Stimulated activated CD8-positive, alpha-beta memory T cell treated with anti-CD3 and anti-CD28 coated beads, Interleukin-4, amount 100 ng/mL, for 24 hours (primary cell): ENCODE data around the gene ATP7B.
"Not testable (repeated sequence)": the region's sequence is repeated elsewhere in the genome, so short reads cannot be mapped to it uniquely, and the experiment has no call there.

Experiments used
- DNase-seq: peaks from one replicate; pipeline ENCODE4 v3.0.0-alpha.2; 2020; ENCODE audit warnings: low read depth

Gene ATP7B

GRCh38 chr13:52006523-52007245 is 4.6 kb downstream of the ATP7B start:
- no peak for DNase-seq

- DNase-seq = no peak
These were observed 5.3 kb downstream of the ATP7B start for GRCh38 chr13:52005841-52006522.

GRCh38 chr13:52004511-52005170 is 6.6 kb downstream of the ATP7B start:
- DNase-seq = no peak

GRCh38 chr13:52003541-52003940 is 7.7 kb downstream of the ATP7B start:
- DNase-seq = no peak

GRCh38 chr13:52002361-52002760 is 8.9 kb downstream of the ATP7B start:
- no peak for DNase-seq

GRCh38 chr13:52001120-52001731 is 10.0 kb downstream of the ATP7B start:
- DNase-seq = no peak

- no peak for DNase-seq
These were observed 11.3 kb downstream of the ATP7B start for GRCh38 chr13:51999921-52000320.

GRCh38 chr13:51999510-51999911 is 11.7 kb downstream of the ATP7B start:
- DNase-seq = no peak

- DNase-seq = no peak
These were observed 12.3 kb downstream of the ATP7B start for GRCh38 chr13:51998723-51999509.

GRCh38 chr13:51997641-51998330 is 13.5 kb downstream of the ATP7B start:
- no peak for DNase-seq

GRCh38 chr13:51997186-51997585 is 14.1 kb downstream of the ATP7B start:
- DNase-seq = no peak

- no peak for DNase-seq
These were observed 14.6 kb downstream of the ATP7B start for GRCh38 chr13:51996641-51997040.

GRCh38 chr13:51995677-51996551 is 15.3 kb downstream of the ATP7B start:
- DNase-seq = no peak

- no peak for DNase-seq
These were observed 17.5 kb downstream of the ATP7B start for GRCh38 chr13:51993713-51994112.

- DNase-seq = no peak
These were observed 22.1 kb downstream of the ATP7B start for GRCh38 chr13:51988988-51989618.

- not testable (repeated sequence) for DNase-seq
These were observed 26.3 kb downstream of the ATP7B start for GRCh38 chr13:51984904-51985303.

GRCh38 chr13:51983292-51983691 is 28.0 kb downstream of the ATP7B start:
- not testable (repeated sequence) for DNase-seq

- DNase-seq = no peak
These were observed 29.9 kb downstream of the ATP7B start for GRCh38 chr13:51981355-51981754.

- no peak for DNase-seq
These were observed 30.3 kb downstream of the ATP7B start for GRCh38 chr13:51980908-51981307.
